ENCODE measurements around the gene ABHD12B.

ABHD12B gene

GRCh38 chr14:50830932-50831725 lies 40.7 kb upstream of the ABHD12B start, which contains the start of gene NIN:
NIN (minus strand) TSS chr14:50831162; CDS start chr14:50822056, 9,106 bp downstream.
- no peak within 1 kb of the TSS for H3K27ac ChIP-seq (ENCODE audit: low read length)
- no peaks in the 10 kb centered on the region for H3K36me3 ChIP-seq (ENCODE audit: control insufficient read depth, low read depth, low read length)

GRCh38 chr14:50831726-50832168 lies 40.1 kb upstream of the ABHD12B start:
- H3K36me3 ChIP-seq (ENCODE audit: control insufficient read depth, low read depth, low read length) = no peaks in the 10 kb centered on the region
- peak overlapping the region; percentile 53 for H3K9ac ChIP-seq (ENCODE audit: low read length)
- H3K27me3 ChIP-seq (ENCODE audit: control insufficient read depth, insufficient read depth, low read length) = peaks cover 67% of the 10 kb centered on the region
- peak overlapping the region; percentile 82 for H3K4me3 ChIP-seq (ENCODE audit: low read length)
- no peak overlapping the region for H3K27ac ChIP-seq (ENCODE audit: low read length)
- no peaks in the 10 kb centered on the region for H3K9me3 ChIP-seq (ENCODE audit: control insufficient read depth, low read depth, low read length)
- H3K4me1 ChIP-seq (ENCODE audit: control insufficient read depth, low read depth, low read length) = peaks cover 27% of the 10 kb centered on the region

More at GRCh38 chr14:50830932-50831725, 40.7 kb upstream of the ABHD12B start, which contains the start of gene NIN:
- H3K9me3 ChIP-seq (ENCODE audit: control insufficient read depth, low read depth, low read length) = no peaks in the 10 kb centered on the region
- H3K4me3 ChIP-seq (ENCODE audit: low read length) = peak within 1 kb of the TSS; percentile 82
- peak within 1 kb of the TSS; percentile 67 for H3K9ac ChIP-seq (ENCODE audit: low read length)
- peaks cover 74% of the 10 kb centered on the region for H3K27me3 ChIP-seq (ENCODE audit: control insufficient read depth, insufficient read depth, low read length)
- peaks cover 27% of the 10 kb centered on the region for H3K4me1 ChIP-seq (ENCODE audit: control insufficient read depth, low read depth, low read length)

GRCh38 chr14:50832935-50833630 lies 38.8 kb upstream of the ABHD12B start:
- Histone ChIP-seq H3K4me3 (ENCODE audit: low read length) (no peak overlapping the region), H3K9me3 (ENCODE audit: control insufficient read depth, low read depth, low read length) (no peaks in the 10 kb centered on the region), H3K36me3 (ENCODE audit: control insufficient read depth, low read depth, low read length) (no peaks in the 10 kb centered on the region), H3K4me1 (ENCODE audit: control insufficient read depth, low read depth, low read length) (peaks cover 27% of the 10 kb centered on the region), H3K27ac (ENCODE audit: low read length) (no peak overlapping the region), H3K27me3 (ENCODE audit: control insufficient read depth, insufficient read depth, low read length) (peaks cover 54% of the 10 kb centered on the region), H3K9ac (ENCODE audit: low read length) (no peak overlapping the region)

- Histone ChIP-seq H3K4me3 (ENCODE audit: low read length) (no peak overlapping the region), H3K9ac (ENCODE audit: low read length) (no peak overlapping the region), H3K9me3 (ENCODE audit: control insufficient read depth, low read depth, low read length) (no peaks in the 10 kb centered on the region), H3K4me1 (ENCODE audit: control insufficient read depth, low read depth, low read length) (peaks cover 13% of the 10 kb centered on the region), H3K27me3 (ENCODE audit: control insufficient read depth, insufficient read depth, low read length) (peaks cover 36% of the 10 kb centered on the region), H3K27ac (ENCODE audit: low read length) (no peak overlapping the region), H3K36me3 (ENCODE audit: control insufficient read depth, low read depth, low read length) (no peaks in the 10 kb centered on the region)
Observed at GRCh38 chr14:50834802-50835276, 37.0 kb upstream of the ABHD12B start.

- H3K36me3 ChIP-seq (ENCODE audit: control insufficient read depth, low read depth, low read length) = no peaks in the 10 kb centered on the region
- no peak overlapping the region for H3K4me3 ChIP-seq (ENCODE audit: low read length)
- no peak overlapping the region for H3K9ac ChIP-seq (ENCODE audit: low read length)
- H3K27ac ChIP-seq (ENCODE audit: low read length) = no peak overlapping the region
- H3K4me1 ChIP-seq (ENCODE audit: control insufficient read depth, low read depth, low read length) = peaks cover 13% of the 10 kb centered on the region
- peaks cover 36% of the 10 kb centered on the region for H3K27me3 ChIP-seq (ENCODE audit: control insufficient read depth, insufficient read depth, low read length)
- no peaks in the 10 kb centered on the region for H3K9me3 ChIP-seq (ENCODE audit: control insufficient read depth, low read depth, low read length)
Observed at GRCh38 chr14:50835280-50835679, 36.6 kb upstream of the ABHD12B start.

GRCh38 chr14:50836515-50836914 lies 35.3 kb upstream of the ABHD12B start:
- H3K4me3 ChIP-seq (ENCODE audit: low read length) = no peak overlapping the region
- H3K27me3 ChIP-seq (ENCODE audit: control insufficient read depth, insufficient read depth, low read length) = peaks cover 33% of the 10 kb centered on the region

GRCh38 chr14:50837271-50837670 lies 34.6 kb upstream of the ABHD12B start:
- Histone ChIP-seq H3K4me1 (ENCODE audit: control insufficient read depth, low read depth, low read length) (peaks cover 5% of the 10 kb centered on the region), H3K9ac (ENCODE audit: low read length) (no peak overlapping the region), H3K27ac (ENCODE audit: low read length) (no peak overlapping the region), H3K27me3 (ENCODE audit: control insufficient read depth, insufficient read depth, low read length) (peaks cover 25% of the 10 kb centered on the region), H3K9me3 (ENCODE audit: control insufficient read depth, low read depth, low read length) (no peaks in the 10 kb centered on the region), H3K36me3 (ENCODE audit: control insufficient read depth, low read depth, low read length) (no peaks in the 10 kb centered on the region), H3K4me3 (ENCODE audit: low read length) (no peak overlapping the region)

More at GRCh38 chr14:50836515-50836914, 35.3 kb upstream of the ABHD12B start:
- Histone ChIP-seq H3K36me3 (ENCODE audit: control insufficient read depth, low read depth, low read length) (no peaks in the 10 kb centered on the region), H3K27ac (ENCODE audit: low read length) (no peak overlapping the region), H3K9me3 (ENCODE audit: control insufficient read depth, low read depth, low read length) (no peaks in the 10 kb centered on the region), H3K4me1 (ENCODE audit: control insufficient read depth, low read depth, low read length) (peaks cover 12% of the 10 kb centered on the region), H3K9ac (ENCODE audit: low read length) (no peak overlapping the region)

- no peak overlapping the region for H3K4me3 ChIP-seq (ENCODE audit: low read length)
- no peaks in the 10 kb centered on the region for H3K9me3 ChIP-seq (ENCODE audit: control insufficient read depth, low read depth, low read length)
- no peaks in the 10 kb centered on the region for H3K36me3 ChIP-seq (ENCODE audit: control insufficient read depth, low read depth, low read length)
- H3K27me3 ChIP-seq (ENCODE audit: control insufficient read depth, insufficient read depth, low read length) = peaks cover 18% of the 10 kb centered on the region
- H3K9ac ChIP-seq (ENCODE audit: low read length) = no peak overlapping the region
- no peaks in the 10 kb centered on the region for H3K4me1 ChIP-seq (ENCODE audit: control insufficient read depth, low read depth, low read length)
- H3K27ac ChIP-seq (ENCODE audit: low read length) = no peak overlapping the region
Observed at GRCh38 chr14:50837850-50838470, 33.9 kb upstream of the ABHD12B start.

- H3K9me3 ChIP-seq (ENCODE audit: control insufficient read depth, low read depth, low read length) = no peaks in the 10 kb centered on the region
- H3K27me3 ChIP-seq (ENCODE audit: control insufficient read depth, insufficient read depth, low read length) = peaks cover 7% of the 10 kb centered on the region
- no peak overlapping the region for H3K4me3 ChIP-seq (ENCODE audit: low read length)
- no peaks in the 10 kb centered on the region for H3K4me1 ChIP-seq (ENCODE audit: control insufficient read depth, low read depth, low read length)
- no peak overlapping the region for H3K9ac ChIP-seq (ENCODE audit: low read length)
- H3K36me3 ChIP-seq (ENCODE audit: control insufficient read depth, low read depth, low read length) = no peaks in the 10 kb centered on the region
- no peak overlapping the region for H3K27ac ChIP-seq (ENCODE audit: low read length)
Observed at GRCh38 chr14:50839048-50839447, 32.8 kb upstream of the ABHD12B start.

GRCh38 chr14:50839691-50840090 lies 32.2 kb upstream of the ABHD12B start:
- Histone ChIP-seq H3K4me3 (ENCODE audit: low read length) (no peak overlapping the region), H3K27me3 (ENCODE audit: control insufficient read depth, insufficient read depth, low read length) (peaks cover under 1% of the 10 kb centered on the region), H3K36me3 (ENCODE audit: control insufficient read depth, low read depth, low read length) (no peaks in the 10 kb centered on the region), H3K27ac (ENCODE audit: low read length) (no peak overlapping the region), H3K9ac (ENCODE audit: low read length) (no peak overlapping the region), H3K4me1 (ENCODE audit: control insufficient read depth, low read depth, low read length) (no peaks in the 10 kb centered on the region), H3K9me3 (ENCODE audit: control insufficient read depth, low read depth, low read length) (no peaks in the 10 kb centered on the region)

GRCh38 chr14:50844391-50844790 lies 27.5 kb upstream of the ABHD12B start:
- H3K4me1 ChIP-seq (ENCODE audit: control insufficient read depth, low read depth, low read length) = no peaks in the 10 kb centered on the region

More at GRCh38 chr14:50844391-50844790, 27.5 kb upstream of the ABHD12B start:
- Histone ChIP-seq H3K27me3 (ENCODE audit: control insufficient read depth, insufficient read depth, low read length) (no peaks in the 10 kb centered on the region), H3K36me3 (ENCODE audit: control insufficient read depth, low read depth, low read length) (no peaks in the 10 kb centered on the region), H3K4me3 (ENCODE audit: low read length) (no peak overlapping the region), H3K9ac (ENCODE audit: low read length) (no peak overlapping the region), H3K9me3 (ENCODE audit: control insufficient read depth, low read depth, low read length) (no peaks in the 10 kb centered on the region), H3K27ac (ENCODE audit: low read length) (no peak overlapping the region)

All from iPS-18a (cell line).